ENCODE results near the gene RNF157. TPM values are rescaled to one million over a fixed set of nuclear protein-coding genes. Genes with fewer than 3 reads are reported as not detected.

RNF157 gene
- total RNA-seq, 1 donor from 2014 or later = 54.0 TPM

DNA sequence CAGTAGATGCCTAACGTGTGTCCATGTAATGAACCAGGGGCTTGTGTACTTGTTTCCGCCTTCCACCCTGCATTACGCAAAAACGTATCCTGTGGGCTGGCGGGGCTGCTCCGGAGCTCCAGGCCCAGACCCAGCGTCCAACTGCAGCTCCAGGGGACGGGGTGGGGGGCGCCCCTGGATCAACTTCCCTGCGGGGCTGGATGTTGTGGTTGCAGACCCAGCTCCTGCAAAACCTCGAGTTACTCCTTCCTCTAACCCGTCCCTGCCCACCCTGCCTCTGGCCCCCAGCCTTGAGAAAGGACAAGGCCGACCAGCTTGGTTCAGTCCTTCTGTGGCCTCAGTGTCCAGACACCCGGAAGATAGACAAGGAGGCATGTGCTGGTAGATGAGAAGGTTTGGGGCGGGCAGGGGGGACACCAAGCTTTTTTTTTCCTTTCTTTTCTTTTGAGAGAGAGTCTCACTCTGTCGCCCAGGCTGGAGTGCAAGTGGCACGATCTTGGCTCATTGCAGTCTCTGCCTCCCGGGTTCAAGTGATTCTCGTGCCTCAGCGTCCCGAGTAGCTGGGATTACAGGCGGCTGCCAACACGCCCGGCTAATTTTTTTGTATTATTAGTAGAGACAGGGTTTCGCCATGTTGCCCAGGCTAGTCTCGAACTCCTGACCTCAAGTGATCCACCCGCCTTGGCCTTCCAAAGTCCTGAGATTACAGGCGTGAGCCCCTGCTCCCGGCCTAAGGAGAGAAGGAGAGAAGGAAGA is 136.0 kb downstream of the RNF157 start:
- no peak overlapping the region for H3K27ac Mint-ChIP-seq (ENCODE audit: unreplicated experiment)
- H3K9me3 Mint-ChIP-seq = no peaks in the 10 kb centered on the region
- TF ChIP-seq, protein P1, sequence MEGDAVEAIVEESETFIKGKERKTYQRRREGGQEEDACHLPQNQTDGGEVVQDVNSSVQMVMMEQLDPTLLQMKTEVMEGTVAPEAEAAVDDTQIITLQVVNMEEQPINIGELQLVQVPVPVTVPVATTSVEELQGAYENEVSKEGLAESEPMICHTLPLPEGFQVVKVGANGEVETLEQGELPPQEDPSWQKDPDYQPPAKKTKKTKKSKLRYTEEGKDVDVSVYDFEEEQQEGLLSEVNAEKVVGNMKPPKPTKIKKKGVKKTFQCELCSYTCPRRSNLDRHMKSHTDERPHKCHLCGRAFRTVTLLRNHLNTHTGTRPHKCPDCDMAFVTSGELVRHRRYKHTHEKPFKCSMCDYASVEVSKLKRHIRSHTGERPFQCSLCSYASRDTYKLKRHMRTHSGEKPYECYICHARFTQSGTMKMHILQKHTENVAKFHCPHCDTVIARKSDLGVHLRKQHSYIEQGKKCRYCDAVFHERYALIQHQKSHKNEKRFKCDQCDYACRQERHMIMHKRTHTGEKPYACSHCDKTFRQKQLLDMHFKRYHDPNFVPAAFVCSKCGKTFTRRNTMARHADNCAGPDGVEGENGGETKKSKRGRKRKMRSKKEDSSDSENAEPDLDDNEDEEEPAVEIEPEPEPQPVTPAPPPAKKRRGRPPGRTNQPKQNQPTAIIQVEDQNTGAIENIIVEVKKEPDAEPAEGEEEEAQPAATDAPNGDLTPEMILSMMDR (conservative IDR thresholded peaks at IDR 0.05) = no peak
- DNase-seq (ENCODE audit: low read depth, low spot score) = no peak
- peaks cover 8% of the 10 kb centered on the region for H3K36me3 Mint-ChIP-seq (ENCODE audit: low read depth)
- H3K4me1 Mint-ChIP-seq = peaks cover 17% of the 10 kb centered on the region
- peak overlapping the region; percentile 98 for H3K4me3 Mint-ChIP-seq
- no peaks in the 10 kb centered on the region for H3K27me3 Mint-ChIP-seq (ENCODE audit: low read depth)

DNA sequence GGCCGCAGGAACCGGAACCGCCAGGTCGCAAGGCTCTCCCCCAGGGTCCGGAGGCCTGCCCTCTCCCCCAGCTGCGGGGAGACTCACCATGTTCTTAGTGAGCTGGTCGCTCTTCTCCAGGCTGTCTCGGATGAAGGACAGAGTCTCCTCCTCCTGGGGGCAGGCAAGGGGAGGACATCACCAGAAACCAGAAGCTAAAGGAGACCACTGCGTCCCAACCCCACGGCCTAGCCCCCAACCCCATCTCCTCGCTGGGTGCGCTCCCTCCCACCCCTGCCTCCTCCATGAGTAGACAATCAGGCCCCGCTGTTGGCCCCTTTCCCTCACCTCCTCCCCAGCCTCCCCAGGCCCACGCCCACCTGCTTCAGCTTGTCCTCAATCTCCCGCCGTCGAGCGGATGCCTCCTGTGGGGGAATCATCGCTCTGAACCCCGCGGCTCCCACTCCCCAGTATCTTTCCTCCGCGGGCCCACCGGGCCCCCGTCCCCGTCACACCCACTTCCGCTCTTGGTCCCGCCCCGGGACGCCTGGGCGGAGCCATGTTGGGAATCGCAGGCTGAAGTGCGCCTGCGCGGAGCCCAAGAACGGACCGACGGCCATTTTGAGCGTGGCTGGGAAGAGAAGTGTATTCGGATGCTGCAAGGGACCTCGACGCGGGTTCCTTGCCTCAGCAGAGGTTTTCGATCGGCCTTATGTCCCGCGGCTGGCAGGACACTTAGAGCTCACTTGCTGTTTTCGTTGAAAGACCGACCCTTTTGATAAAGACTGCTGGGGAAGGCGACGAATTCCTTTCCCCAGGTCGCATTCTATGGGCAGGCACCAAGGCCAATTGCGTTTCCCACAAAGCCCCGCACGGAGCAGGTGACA is 136.8 kb downstream of the RNF157 start, which contains the start of gene EXOC7:
Gene EXOC7, minus strand, starts transcription at position 514 of the 866 bp plus-strand sequence. Its CDS starts 95 bp downstream, at position 419.
- Mint-ChIP-seq H3K27ac (ENCODE audit: unreplicated experiment) (peak within 1 kb of the TSS; percentile 98), H3K4me1 (peaks cover 17% of the 10 kb centered on the region), H3K27me3 (ENCODE audit: low read depth) (no peaks in the 10 kb centered on the region), H3K4me3 (peak within 1 kb of the TSS; percentile 98), H3K9me3 (no peaks in the 10 kb centered on the region), H3K36me3 (ENCODE audit: low read depth) (peaks cover 8% of the 10 kb centered on the region)
- DNase-seq (ENCODE audit: low read depth, low spot score) = peak; percentile 90
- TF ChIP-seq, protein P1 (conservative IDR thresholded peaks at IDR 0.05) = no peak

DNA sequence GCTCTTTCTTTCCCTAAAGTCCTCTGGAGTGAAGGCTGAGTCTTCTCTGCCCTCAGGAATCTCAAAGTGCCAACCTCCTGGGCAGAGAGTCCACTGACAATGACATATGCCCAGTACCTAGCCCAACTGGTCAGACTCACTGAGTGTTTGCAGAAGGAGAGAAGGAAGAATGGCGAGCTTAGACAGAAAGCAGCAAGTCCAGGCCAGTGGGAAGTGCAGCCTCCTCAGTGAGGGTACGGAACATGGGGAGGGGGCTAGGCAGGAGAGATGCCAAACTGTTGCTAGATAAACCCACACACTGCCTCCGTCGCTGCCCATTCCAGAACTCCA is 137.4 kb downstream of the RNF157 start:
- Mint-ChIP-seq H3K4me3 (peak overlapping the region; percentile 98), H3K27me3 (ENCODE audit: low read depth) (no peaks in the 10 kb centered on the region), H3K4me1 (peaks cover 17% of the 10 kb centered on the region), H3K27ac (ENCODE audit: unreplicated experiment) (peak overlapping the region; percentile 98), H3K36me3 (ENCODE audit: low read depth) (peaks cover 8% of the 10 kb centered on the region), H3K9me3 (no peaks in the 10 kb centered on the region)
- DNase-seq (ENCODE audit: low read depth, low spot score) = no peak
- TF ChIP-seq, protein P1 (conservative IDR thresholded peaks at IDR 0.05) = no peak

DNA sequence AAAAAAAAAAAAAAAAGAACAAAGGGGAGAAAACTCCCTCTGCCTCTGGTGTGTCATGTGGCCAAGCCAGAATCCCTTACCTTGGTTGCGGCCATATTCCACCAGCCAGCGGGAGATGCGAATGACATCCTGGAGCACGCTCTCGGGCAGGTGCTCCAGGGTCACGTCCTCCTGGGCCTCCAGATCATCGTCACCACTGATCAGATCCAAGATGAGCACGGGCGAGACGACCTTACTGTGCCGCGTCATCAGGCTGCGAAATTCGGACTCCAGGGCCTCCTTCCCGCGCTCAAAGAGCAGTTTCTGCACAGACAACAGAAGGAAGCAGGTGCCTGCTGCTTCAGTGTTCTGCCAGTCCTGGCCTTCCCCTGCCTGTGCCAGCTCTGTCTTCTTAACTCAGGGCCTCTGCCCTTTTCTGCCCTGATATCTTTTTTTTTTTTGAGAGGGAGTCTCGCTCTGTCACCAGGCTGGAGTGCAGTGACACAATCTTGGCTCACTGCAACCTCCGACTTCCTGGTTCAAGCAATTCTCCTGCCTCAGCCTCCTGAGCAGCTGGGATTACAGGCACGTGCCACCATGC is 142.5 kb downstream of the RNF157 start:
- TF ChIP-seq, protein P1 (conservative IDR thresholded peaks at IDR 0.05) = no peak
- H3K27ac Mint-ChIP-seq (ENCODE audit: unreplicated experiment) = no peak overlapping the region
- DNase-seq (ENCODE audit: low read depth, low spot score) = no peak
- H3K4me3 Mint-ChIP-seq = no peak overlapping the region
- no peaks in the 10 kb centered on the region for H3K27me3 Mint-ChIP-seq (ENCODE audit: low read depth)
- peaks cover 8% of the 10 kb centered on the region for H3K4me1 Mint-ChIP-seq
- H3K9me3 Mint-ChIP-seq = no peaks in the 10 kb centered on the region
- H3K36me3 Mint-ChIP-seq (ENCODE audit: low read depth) = peaks cover 15% of the 10 kb centered on the region

DNA sequence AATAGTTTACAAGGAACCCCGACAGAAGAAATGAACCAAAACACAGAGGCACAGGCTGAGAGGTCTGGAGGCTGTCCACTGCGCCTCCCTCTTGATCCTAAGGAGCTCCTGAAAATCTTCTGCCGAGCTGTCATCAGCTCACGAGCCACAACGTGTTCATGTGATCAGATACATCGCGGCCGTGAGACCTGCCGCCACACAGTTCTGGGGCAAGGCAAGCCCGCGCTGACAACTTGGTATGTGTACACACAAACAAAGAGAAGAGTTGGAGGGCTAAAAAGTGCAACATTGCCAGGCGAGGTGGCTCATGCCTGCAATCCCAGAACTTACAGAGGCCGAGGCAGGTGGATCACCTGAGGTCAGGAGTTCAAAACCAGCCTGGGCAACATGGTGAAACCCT is 144.3 kb downstream of the RNF157 start:
- no peak for DNase-seq (ENCODE audit: low read depth, low spot score)
- H3K9me3 Mint-ChIP-seq = no peaks in the 10 kb centered on the region
- H3K27ac Mint-ChIP-seq (ENCODE audit: unreplicated experiment) = no peak overlapping the region
- peaks cover 10% of the 10 kb centered on the region for H3K36me3 Mint-ChIP-seq (ENCODE audit: low read depth)
- TF ChIP-seq, protein P1 (conservative IDR thresholded peaks at IDR 0.05) = no peak
- no peaks in the 10 kb centered on the region for H3K27me3 Mint-ChIP-seq (ENCODE audit: low read depth)
- H3K4me1 Mint-ChIP-seq = no peaks in the 10 kb centered on the region
- H3K4me3 Mint-ChIP-seq = peak overlapping the region; percentile 46
